Lung (tissue), 12 donors: ENCODE results near the gene FGGY. TPM values are rescaled to one million over a fixed set of nuclear protein-coding genes. Genes with fewer than 3 reads are reported as not detected.
A peak's percentile ranks its signal among the peaks of the same experiment; 100 is the strongest.

Experiments
- ATAC-seq: fragments of 200-7000 bp; cut with Tn5 transposase; one replicate; pipeline ENCODE4 v1.9.1; 2020; ENCODE audit warnings: moderate number of reproducible peaks; ENCODE audit not compliant: insufficient read depth, low FRiP score
- DNase-seq, 3 donors: peaks; one replicate each; pipeline ENCODE4 v3.0.0-alpha.2; 2013 to 2017
- H3K27ac ChIP-seq, 2 donors: one replicate each; pipeline ENCODE4 v1.5.1; 2013; ENCODE audit warnings: mild to moderate bottlenecking in 2 of 2, moderate library complexity in 2 of 2, control low read depth in 1 of 2, inconsistent platforms in 1 of 2, low read depth in 1 of 2, low read length in 1 of 2
- H3K27me3 ChIP-seq, 3 donors: one replicate each; pipeline ENCODE4 v1.5.1; 2013; ENCODE audit warnings: low read length in 2 of 3; ENCODE audit not compliant: control insufficient read depth in 3 of 3, insufficient read depth in 3 of 3
- H3K36me3 ChIP-seq, 4 donors: one replicate each; pipeline ENCODE4 v1.5.1; 2013; ENCODE audit warnings: low read length in 4 of 4, mild to moderate bottlenecking in 1 of 4, moderate library complexity in 1 of 4; ENCODE audit not compliant: control insufficient read depth in 4 of 4, insufficient read depth in 4 of 4
- H3K4me1 ChIP-seq, 5 donors: one replicate each; pipeline ENCODE4 v1.5.1; 2013; ENCODE audit warnings: low read length in 5 of 5, mild to moderate bottlenecking in 2 of 5, moderate library complexity in 1 of 5; ENCODE audit not compliant: control insufficient read depth in 5 of 5, insufficient read depth in 5 of 5
- H3K4me3 ChIP-seq: one replicate; pipeline ENCODE4 v1.5.1; 2013; ENCODE audit warnings: mild to moderate bottlenecking, control low read depth, moderate library complexity
- H3K9ac ChIP-seq, 2 donors: one replicate each; pipeline ENCODE4 v1.5.1; 2013; ENCODE audit warnings: low read length in 2 of 2, control low read depth in 1 of 2; ENCODE audit not compliant: insufficient read depth in 1 of 2
- H3K9me3 ChIP-seq, 4 donors: one replicate each; pipeline ENCODE4 v1.5.1; 2013; ENCODE audit warnings: low read length in 3 of 4, mild to moderate bottlenecking in 1 of 4, moderate library complexity in 1 of 4; ENCODE audit not compliant: control insufficient read depth in 4 of 4, insufficient read depth in 3 of 4
- WGBS, 2 donors: extraction: QIAGEN DNeasy Blood & Tissue Kit; methylation state at CpG; one replicate each; pipeline ENCODE4 v1.1.7; 2013; 5-methylcytosine and 5-hydroxymethylcytosine counted together
- polyA plus RNA-seq, 2 donors: library from polyadenylated mRNA; stranded (reverse); fragments of 200-250 nt; gene quantifications; one replicate each; pipeline ENCODE4 v1.2.1, GENCODE V29; 2013
- total RNA-seq, 2 donors: library from RNA; depleted of rRNA in 1 of 2; stranded (reverse); fragments of >200 nt in 1 of 2; gene quantifications; one replicate each; pipeline ENCODE4 v1.2.1, GENCODE V29; 2014 to 2021
- TF ChIP-seq, protein P1 (sequence below): IDR thresholded peaks from 2 replicates; pipeline ENCODE4 v1.5.1; 2012; ENCODE audit warnings: mild to moderate bottlenecking; ENCODE audit errors: control extremely low read depth, extremely low read depth
- donor health status: control.
- donor health status: control.
- donor health status: Bipolar disorder and iron deficiency.
- donor health status: healthy.
- donor health status: DM: yes; HTN: yes; CAD: no.

Gene FGGY
- total and polyA plus RNA-seq, 4 donors, result 16.1 to 42.3 (median 18.3) TPM

DNA sequence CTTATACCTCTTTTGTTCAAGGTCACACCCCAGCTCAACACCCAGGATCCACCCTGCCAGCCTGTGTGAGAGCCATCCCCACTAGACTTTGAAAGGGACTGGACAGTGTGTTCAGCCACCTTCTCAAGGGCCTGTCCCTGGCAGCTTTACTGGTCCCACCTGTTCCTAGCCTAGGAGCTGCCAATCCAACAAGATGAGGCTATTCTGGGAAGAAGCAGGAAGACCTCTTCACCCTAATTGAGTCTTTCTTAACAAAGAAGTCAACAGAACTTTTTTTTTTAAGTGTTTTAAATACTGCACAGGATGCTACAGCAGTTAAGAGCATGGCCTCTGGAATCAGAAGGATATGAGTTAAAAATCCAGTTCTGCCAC lies 422.1 kb downstream of the FGGY start:
- peak overlapping the region in 1 of 2 donors; percentile 26 for H3K27ac ChIP-seq

DNA sequence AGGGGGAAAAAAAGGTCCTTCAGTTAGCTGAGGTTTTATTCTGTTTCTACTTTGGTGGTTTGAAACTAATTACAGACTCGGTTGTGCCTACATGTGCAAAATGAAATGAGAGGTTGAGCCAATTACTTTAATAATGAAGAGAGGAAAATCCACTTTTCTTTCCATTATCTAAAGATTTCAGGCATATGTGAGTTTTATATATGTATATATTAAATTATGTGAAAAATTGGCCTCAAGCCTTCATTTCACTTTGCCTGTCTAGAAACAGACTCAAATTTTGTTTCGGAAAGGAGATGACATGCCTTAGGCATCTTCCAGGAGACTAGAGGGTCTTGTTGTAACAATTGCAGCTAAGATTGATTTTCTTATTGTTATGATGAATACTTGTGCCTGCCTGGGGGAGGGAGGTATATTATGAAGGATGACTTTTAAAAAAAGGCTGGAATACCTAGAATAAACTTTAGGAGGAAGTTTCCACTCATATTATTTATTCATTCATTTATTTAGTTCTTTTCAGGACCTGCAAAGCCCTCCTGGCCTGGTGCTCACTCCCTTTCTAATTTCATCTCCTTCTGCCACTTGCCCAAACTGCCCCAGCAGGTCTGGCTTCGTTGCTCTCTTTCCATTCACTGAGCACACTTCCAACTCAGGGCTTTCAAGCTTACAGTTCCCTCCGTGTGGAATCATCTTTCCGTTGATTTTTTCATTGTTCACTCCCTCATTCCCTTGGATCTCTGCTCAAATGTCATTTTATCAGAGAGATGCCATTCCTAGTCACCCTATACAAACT lies 423.6 kb downstream of the FGGY start:
- ATAC-seq (no peak), DNase-seq (peak in 1 of 3 donors; percentile 42)
- 70 to 89% methylated on average over 5 of the region's 5 CpGs for WGBS, 2 donors

More for the DNA sequence above, 422.1 kb downstream of the FGGY start:
- no peaks in the 10 kb centered on the region for H3K36me3 ChIP-seq
- DNase-seq (no peak), ATAC-seq (no peak)
- H3K4me1 ChIP-seq, result peaks cover 0 to 3% (median 3%) of the 10 kb centered on the region in 5 donors
- TF ChIP-seq, protein P1, sequence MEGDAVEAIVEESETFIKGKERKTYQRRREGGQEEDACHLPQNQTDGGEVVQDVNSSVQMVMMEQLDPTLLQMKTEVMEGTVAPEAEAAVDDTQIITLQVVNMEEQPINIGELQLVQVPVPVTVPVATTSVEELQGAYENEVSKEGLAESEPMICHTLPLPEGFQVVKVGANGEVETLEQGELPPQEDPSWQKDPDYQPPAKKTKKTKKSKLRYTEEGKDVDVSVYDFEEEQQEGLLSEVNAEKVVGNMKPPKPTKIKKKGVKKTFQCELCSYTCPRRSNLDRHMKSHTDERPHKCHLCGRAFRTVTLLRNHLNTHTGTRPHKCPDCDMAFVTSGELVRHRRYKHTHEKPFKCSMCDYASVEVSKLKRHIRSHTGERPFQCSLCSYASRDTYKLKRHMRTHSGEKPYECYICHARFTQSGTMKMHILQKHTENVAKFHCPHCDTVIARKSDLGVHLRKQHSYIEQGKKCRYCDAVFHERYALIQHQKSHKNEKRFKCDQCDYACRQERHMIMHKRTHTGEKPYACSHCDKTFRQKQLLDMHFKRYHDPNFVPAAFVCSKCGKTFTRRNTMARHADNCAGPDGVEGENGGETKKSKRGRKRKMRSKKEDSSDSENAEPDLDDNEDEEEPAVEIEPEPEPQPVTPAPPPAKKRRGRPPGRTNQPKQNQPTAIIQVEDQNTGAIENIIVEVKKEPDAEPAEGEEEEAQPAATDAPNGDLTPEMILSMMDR, result no peak
- H3K27me3 ChIP-seq, result no peaks in the 10 kb centered on the region
- H3K4me3 ChIP-seq, result no peak overlapping the region
- no peaks in the 10 kb centered on the region for H3K9me3 ChIP-seq
- H3K9ac ChIP-seq, result no peak overlapping the region

DNA sequence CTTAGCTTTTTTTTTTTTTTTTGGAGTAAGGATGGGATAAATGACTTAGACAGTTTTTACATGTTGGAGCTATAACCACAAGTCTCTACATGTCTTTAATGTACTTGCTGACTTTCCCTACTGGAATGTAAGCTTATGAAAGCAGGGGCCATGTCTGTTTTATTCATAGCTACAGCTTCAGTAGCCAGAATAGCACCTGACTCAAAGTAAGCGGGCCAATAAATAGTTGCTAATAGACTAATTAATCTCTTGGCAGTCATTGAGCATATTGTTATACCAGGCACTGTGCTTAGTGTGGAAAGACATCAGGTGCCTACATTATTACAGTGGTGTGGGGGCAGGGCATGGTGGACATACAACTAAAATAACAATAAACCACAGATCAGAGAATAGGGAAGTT lies 433.4 kb downstream of the FGGY start:
- 97 to 98% methylated on average over 1 of the region's 1 CpG for WGBS, 2 donors
- Histone ChIP-seq H3K36me3 (no peaks in the 10 kb centered on the region), H3K27ac (peak overlapping the region; percentile 40 to 85), H3K9me3 (no peaks in the 10 kb centered on the region), H3K9ac (no peak overlapping the region), H3K27me3 (no peaks in the 10 kb centered on the region), H3K4me3 (no peak overlapping the region), H3K4me1 (peaks cover 5 to 36% (median 13%) of the 10 kb centered on the region in 5 donors)
- TF ChIP-seq, protein P1, result no peak
- no peak for ATAC-seq
- no peak for DNase-seq

More for the DNA sequence above, 423.6 kb downstream of the FGGY start:
- Histone ChIP-seq H3K4me3 (no peak overlapping the region), H3K36me3 (no peaks in the 10 kb centered on the region), H3K27me3 (no peaks in the 10 kb centered on the region), H3K9me3 (no peaks in the 10 kb centered on the region), H3K4me1 (peaks cover 0 to 3% (median 3%) of the 10 kb centered on the region in 5 donors), H3K9ac (no peak overlapping the region), H3K27ac (peak overlapping the region in 1 of 2 donors; percentile 42)
- TF ChIP-seq, protein P1, result no peak
